T1000 (cell line): ENCODE data around the gene SRCIN1.

Experiments used
- DNase-seq: peaks from one replicate; lab custom pipeline; 2025; ENCODE audit warnings: mixed read lengths; lab: John Stamatoyannopoulos, UW

The SRCIN1 gene

GRCh38 chr17:38600906-38601305 lies 4.8 kb downstream of the SRCIN1 start:
- DNase-seq: no peak

DNA sequence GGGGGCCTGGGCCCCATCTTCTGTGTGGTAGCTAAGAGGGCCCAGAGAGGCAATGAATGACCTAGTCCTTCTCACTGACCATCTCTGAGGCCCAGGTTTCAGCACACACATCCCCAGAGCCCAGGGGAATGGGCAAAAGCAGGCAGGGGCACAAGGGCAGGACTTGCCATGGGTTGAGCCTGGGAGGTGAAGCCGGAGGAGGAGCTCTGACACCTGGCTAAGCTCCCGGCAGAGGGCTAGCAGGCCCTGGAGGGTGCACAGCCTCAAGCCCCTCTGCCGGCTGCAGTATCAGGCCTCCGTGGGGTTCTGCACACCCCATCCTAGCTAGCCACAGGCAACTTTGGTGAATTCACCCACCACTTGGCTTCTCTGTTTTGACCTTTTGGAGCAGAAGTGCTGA lies 5.3 kb downstream of the SRCIN1 start:
- DNase-seq: no peak

- no peak for DNase-seq
These were observed 6.3 kb downstream of the SRCIN1 start for GRCh38 chr17:38599398-38599856.

GRCh38 chr17:38598995-38599394 lies 6.8 kb downstream of the SRCIN1 start:
- DNase-seq: no peak

- no peak for DNase-seq
These were observed 7.2 kb downstream of the SRCIN1 start for GRCh38 chr17:38598536-38598935.

DNA sequence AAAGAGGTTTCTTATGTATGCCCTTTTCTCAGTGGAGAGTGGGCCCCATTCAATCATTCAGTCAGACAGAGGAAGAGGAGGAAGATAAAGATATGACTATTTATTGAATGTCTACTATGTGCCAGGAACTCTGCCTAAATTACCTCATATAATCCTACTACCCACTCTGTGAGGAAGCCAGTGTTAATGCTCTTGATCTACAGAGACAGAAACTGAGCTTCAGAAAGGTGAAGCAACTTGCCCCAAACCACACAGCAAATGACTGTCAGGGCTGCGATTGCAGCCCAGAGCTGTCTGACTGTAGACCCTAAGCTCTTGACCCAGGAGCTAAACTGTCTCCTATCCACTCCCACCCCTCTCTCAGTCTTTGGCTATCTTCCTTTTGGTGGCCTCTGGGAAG lies 8.4 kb downstream of the SRCIN1 start:
- DNase-seq: no peak

DNA sequence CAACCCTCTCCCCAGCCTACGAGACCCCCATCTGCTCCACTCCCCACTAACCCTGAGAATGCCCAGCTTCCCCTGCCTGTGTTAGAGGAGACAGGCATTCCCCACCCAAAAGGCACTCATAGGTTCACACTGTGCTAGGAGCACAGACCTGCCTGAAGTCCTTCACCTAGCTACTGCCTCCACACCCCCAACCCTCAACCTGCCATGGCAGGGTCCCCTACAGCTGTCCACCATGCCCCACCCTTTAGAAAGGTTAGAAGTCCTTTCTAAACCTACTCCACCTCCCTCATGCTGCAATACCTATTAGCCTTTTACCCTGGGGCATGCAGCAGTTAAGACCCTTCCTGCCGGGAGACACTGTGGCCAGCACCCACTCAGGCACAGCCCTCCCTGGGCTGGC lies 9.1 kb downstream of the SRCIN1 start:
- no peak for DNase-seq

- DNase-seq: no peak
These were observed 9.9 kb downstream of the SRCIN1 start for GRCh38 chr17:38595892-38596291.

GRCh38 chr17:38594152-38594551 lies 11.6 kb downstream of the SRCIN1 start:
- DNase-seq: no peak

GRCh38 chr17:38592487-38592886 lies 13.3 kb downstream of the SRCIN1 start:
- no peak for DNase-seq

- no peak for DNase-seq
These were observed 14.0 kb downstream of the SRCIN1 start for GRCh38 chr17:38591759-38592241.

DNA sequence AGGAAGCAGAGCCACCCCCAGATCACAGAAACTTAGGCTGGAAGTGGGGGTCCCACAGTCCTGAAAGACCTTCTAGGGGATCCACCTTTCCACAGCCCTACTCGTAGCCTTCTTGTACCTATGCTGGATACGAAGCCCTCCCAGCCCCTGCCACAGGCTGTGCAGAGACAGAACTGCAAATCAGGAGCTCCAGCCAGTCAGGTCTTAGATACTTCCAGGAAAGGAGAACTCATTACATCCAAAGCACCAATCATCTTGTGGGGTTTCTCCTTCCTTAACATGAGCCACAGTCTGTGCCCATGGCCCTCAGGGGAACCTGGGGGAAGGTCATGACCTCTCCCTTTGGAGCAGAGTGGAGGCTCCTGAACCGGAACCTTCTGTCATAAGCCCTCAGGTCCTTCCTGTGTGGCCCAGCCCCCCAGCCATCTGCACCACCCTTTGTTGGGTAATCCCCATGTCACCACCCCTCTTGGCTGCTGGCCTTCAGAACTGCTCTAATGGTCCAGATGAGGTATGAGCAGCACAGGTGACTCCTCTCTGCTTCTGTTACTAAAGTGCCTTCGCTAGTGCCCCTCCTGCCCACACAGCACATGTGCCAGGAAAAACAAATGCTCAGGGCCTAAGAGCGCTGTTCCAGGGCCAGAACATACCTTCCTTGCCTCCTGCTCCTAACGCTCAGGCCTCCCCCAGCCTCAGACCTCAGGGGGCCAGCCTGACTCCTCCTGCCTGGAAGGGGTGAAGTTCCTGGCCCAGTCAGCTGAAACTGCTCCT lies 14.6 kb downstream of the SRCIN1 start:
- DNase-seq: no peak

DNA sequence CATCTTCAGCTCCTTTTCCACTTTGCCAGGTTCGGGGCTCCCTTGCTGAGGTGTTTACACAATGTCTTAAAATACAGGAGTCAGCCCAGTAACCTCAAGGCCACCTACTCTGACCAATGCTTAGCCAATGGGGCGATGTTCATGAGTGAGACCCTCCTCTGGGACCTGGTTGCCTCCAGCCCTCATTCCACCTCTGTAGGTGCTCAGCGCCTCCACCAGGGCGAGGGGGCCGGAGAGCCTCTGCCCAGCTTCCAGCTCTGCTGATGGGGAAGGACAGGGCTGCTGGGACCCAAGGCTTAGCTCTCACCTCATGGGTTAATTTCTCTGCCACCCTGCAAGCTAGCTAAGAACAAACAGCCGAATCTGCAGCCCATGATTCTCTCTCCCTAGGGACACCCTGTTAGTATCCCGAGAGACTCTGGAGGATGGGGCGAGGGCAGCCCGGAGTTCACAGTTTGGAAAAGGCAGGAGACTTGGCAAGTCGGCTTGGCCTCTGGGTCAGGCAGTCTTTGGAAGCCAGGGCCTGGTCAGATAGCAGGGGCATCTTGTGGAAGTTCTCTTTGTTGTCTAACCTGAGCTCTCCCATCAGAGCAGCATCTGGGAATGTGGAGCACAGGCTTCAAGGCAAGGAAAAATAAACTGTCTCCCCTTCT lies 16.2 kb downstream of the SRCIN1 start:
- DNase-seq: no peak

- no peak for DNase-seq
These were observed 17.0 kb downstream of the SRCIN1 start for GRCh38 chr17:38588788-38589174.

GRCh38 chr17:38587947-38588787 lies 17.6 kb downstream of the SRCIN1 start:
- no peak for DNase-seq

DNA sequence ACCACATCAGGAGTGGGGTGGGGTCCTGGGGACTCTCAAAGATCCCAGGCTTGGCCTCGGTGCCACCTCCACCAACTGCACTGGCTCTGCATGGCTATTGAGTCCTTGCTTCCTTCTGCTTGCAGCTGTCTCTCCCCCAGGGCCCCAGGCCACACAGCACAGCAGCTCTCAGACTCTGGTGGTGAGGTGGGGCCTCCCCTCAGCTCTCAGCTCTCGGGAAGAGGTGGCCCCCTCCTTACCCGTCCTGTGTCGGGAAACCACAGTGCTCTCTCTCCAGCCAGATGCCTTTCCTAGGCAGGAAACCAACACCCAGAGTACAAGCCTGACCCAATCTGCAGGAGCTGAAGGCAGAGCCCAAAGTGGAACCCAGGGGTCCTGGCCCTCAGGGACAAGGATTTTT lies 18.5 kb downstream of the SRCIN1 start:
- no peak for DNase-seq

DNA sequence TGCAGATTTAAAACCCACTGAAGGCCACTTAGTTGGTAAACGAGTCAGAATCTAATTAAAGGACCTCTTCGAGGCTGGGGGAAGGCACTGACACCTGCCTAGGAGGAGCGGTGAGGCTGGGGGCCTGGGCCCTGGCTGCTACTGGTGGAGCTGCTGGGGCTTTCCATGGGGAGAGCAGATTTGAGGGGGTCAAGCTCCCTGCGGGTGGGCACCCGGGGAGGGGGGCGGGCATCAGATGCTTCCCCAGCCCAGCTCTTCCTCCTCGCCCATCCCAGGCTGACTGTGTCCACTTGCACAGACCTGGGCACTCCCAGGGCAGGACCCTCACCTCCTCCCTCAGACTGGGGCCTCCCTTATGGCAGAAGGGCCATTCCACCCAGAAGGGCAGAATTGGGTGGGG lies 19.0 kb downstream of the SRCIN1 start:
- DNase-seq: no peak

GRCh38 chr17:38585918-38586529 lies 19.7 kb downstream of the SRCIN1 start:
- no peak for DNase-seq

DNA sequence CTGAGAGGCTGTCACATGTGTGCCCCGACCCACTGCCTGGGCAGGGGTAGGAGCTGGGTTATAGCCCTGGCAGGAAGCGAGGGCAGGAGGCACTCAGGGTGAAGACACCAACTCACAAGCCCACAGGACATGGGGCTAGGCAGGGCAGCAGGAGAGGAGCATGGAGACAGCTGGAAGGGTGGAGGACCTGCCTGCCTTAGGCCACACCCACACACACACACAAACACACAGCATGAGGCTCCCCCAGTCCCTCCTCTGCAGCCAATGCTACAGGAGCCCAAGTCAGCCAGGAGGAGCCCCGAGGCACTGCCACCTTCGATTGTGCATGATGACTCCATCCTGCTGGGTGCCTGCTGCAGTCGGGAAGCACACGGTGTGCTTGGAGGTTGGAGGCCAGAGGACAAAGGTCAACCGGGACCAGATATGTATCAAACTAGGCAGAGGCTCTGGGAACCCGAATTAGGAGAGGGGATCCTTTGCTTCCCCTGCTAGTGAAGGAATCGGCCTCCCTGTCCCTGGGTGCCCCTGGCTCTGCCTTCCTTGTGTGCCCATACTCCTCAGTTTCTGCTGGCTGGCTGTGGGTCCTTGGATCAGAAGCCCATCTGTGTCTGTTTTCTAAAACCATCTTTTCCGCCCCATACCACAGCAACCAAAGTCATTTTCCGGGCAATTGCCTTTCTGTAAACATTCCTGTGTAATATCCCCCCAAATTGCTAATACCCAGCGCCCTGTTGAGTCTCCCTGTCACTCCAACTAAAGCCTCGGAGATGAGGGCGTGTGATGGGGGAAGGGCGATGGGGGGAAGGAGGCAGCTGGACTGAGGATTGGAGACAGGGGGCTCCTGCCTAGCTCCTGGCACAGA lies 20.5 kb downstream of the SRCIN1 start:
- DNase-seq: no peak

GRCh38 chr17:38584350-38584925 lies 21.3 kb downstream of the SRCIN1 start:
- no peak for DNase-seq

DNA sequence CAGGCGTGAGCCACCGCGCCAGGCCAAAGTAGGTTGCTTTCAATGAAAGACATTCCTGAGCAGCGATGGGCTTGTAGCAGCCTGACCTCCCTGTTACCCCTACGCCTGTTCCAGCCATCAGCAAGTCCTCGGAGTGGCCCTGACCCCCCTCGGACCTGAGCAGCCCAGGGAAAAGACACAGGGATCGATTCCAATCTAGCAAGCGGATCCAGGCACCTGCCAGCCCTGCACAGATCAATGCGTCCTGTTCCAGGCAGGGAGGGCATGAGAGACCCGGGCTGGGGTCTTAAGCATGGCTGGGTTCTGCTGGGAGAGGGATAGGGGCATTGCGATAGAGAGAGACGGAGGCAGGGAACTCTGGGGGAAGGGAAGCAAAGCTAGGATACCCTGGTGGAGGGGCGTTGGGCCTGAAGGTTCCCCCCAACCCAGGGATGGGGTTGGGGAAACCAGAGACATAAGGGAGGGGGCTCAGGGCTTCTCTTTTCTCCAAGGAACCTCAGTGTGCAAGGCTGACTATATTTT lies 21.9 kb downstream of the SRCIN1 start:
- no peak for DNase-seq
